GM23338 (cell line): ENCODE results near the gene SIX5. TPM values are rescaled to one million over a fixed set of nuclear protein-coding genes. Genes with fewer than 3 reads are reported as not detected.

Source experiments
- ATAC-seq: fragments of 200-7000 bp; cut with Tn5 transposase; 3 replicates; pipeline ENCODE4 v1.9.1; 2020
- DNase-seq: peaks from one replicate; pipeline ENCODE4 v3.0.0-alpha.2; 2015; ENCODE audit warnings: low spot score
- H2AFZ ChIP-seq: fragments of 200-600 bp; sonication (generic); 2 replicates; pipeline ENCODE4 v1.8.0; 2016; ENCODE audit warnings: antibody characterized with exemption, mild to moderate bottlenecking, moderate library complexity
- H3F3A ChIP-seq: fragments of 200-600 bp; sonication (generic); replicated peaks from 2 replicates; pipeline ENCODE4 v1.8.0; 2017; ENCODE audit warnings: antibody characterized with exemption, mixed run types, low read depth
- H3K27ac ChIP-seq: fragments of 200-600 bp; sonication (generic); 2 replicates; pipeline ENCODE4 v1.6.1; 2016; ENCODE audit warnings: low read depth
- H3K27me3 ChIP-seq: fragments of 200-600 bp; sonication (generic); 2 replicates; pipeline ENCODE4 v1.8.0; 2016; ENCODE audit warnings: mild to moderate bottlenecking, mixed run types, moderate library complexity; ENCODE audit not compliant: insufficient read depth
- H3K36me3 ChIP-seq: fragments of 200-600 bp; sonication (generic); 2 replicates; pipeline ENCODE4 v1.8.0; 2016; ENCODE audit warnings: mild to moderate bottlenecking; ENCODE audit not compliant: insufficient read depth
- H3K4me1 ChIP-seq: fragments of 200-600 bp; sonication (generic); 2 replicates; pipeline ENCODE4 v1.8.0; 2016; ENCODE audit warnings: mild to moderate bottlenecking, moderate library complexity; ENCODE audit not compliant: insufficient read depth
- H3K4me2 ChIP-seq: fragments of 200-600 bp; sonication (generic); 2 replicates; pipeline ENCODE4 v1.7.1; 2017; ENCODE audit warnings: mixed run types
- H3K4me3 ChIP-seq: fragments of 200-600 bp; sonication (generic); 2 replicates; pipeline ENCODE4 v1.6.1; 2016; ENCODE audit warnings: mixed run types
- H3K79me2 ChIP-seq: fragments of 200-600 bp; sonication (generic); replicated peaks from 2 replicates; pipeline ENCODE4 v1.8.0; 2017; ENCODE audit warnings: mild to moderate bottlenecking; ENCODE audit not compliant: insufficient read depth
- H3K9me2 ChIP-seq: fragments of 200-600 bp; sonication (generic); 2 replicates; pipeline ENCODE4 v1.8.0; 2017; ENCODE audit not compliant: insufficient read depth
- H4K20me1 ChIP-seq: fragments of 200-600 bp; sonication (generic); replicated peaks from 2 replicates; pipeline ENCODE4 v1.8.0; 2017; ENCODE audit warnings: mild to moderate bottlenecking; ENCODE audit not compliant: insufficient read depth
- H3K27ac Mint-ChIP-seq: 2 replicates; pipeline ENCODE4 v1.8.0; 2020; ENCODE audit warnings: inconsistent platforms, mild to moderate bottlenecking, moderate library complexity, mixed read lengths
- H3K27me3 Mint-ChIP-seq: 3 replicates; pipeline ENCODE4 v1.8.0; 2022; ENCODE audit warnings: low read depth, mild to moderate bottlenecking, moderate library complexity, mixed read lengths, inconsistent platforms; ENCODE audit not compliant: insufficient read depth, poor library complexity
- H3K36me3 Mint-ChIP-seq: 3 replicates; pipeline ENCODE4 v1.8.0; 2021; ENCODE audit warnings: low read depth, mild to moderate bottlenecking, inconsistent platforms, moderate library complexity, mixed read lengths
- H3K4me1 Mint-ChIP-seq: 3 replicates; pipeline ENCODE4 v1.8.0; 2020; ENCODE audit warnings: mild to moderate bottlenecking, inconsistent platforms, mixed read lengths
- H3K4me3 Mint-ChIP-seq: 3 replicates; pipeline ENCODE4 v1.8.0; 2021; ENCODE audit warnings: moderate library complexity, mild to moderate bottlenecking, inconsistent platforms, mixed read lengths
- H3K9me3 Mint-ChIP-seq: 3 replicates; pipeline ENCODE4 v1.8.0; 2020; ENCODE audit warnings: moderate library complexity, mild to moderate bottlenecking, inconsistent platforms, mixed read lengths
- CREB1 ChIP-seq: fragments of 250-450 bp; sonication (Bioruptor Pico); IDR thresholded peaks from 2 replicates; pipeline ENCODE4 v1.5.0; 2020; ENCODE audit warnings: low read depth, mild to moderate bottlenecking, moderate library complexity
- EZH2 ChIP-seq: fragments of 200-600 bp; sonication (generic); IDR thresholded peaks from one replicate; pipeline ENCODE4 v1.8.0; 2017; ENCODE audit warnings: antibody characterized with exemption, mild to moderate bottlenecking, low read depth; ENCODE audit not compliant: unreplicated experiment
- EZH2phosphoT487 ChIP-seq: fragments of 200-600 bp; sonication (generic); IDR thresholded peaks from one replicate; pipeline ENCODE4 v1.8.1; 2018; ENCODE audit warnings: antibody characterized with exemption; ENCODE audit not compliant: unreplicated experiment
- JUNB ChIP-seq: IDR thresholded peaks from one replicate; pipeline ENCODE4 v1.6.1; 2016; ENCODE audit warnings: antibody characterized with exemption; ENCODE audit not compliant: unreplicated experiment
- NANOG ChIP-seq: IDR thresholded peaks from 2 replicates; pipeline ENCODE4 v1.6.1; 2016; ENCODE audit warnings: antibody characterized with exemption, borderline replicate concordance
- REST ChIP-seq: IDR thresholded peaks from one replicate; pipeline ENCODE4 v1.6.1; 2018; ENCODE audit warnings: antibody characterized with exemption; ENCODE audit not compliant: unreplicated experiment
- STAT1 ChIP-seq: IDR thresholded peaks from one replicate; pipeline ENCODE4 v1.6.1; 2016; ENCODE audit warnings: antibody characterized with exemption; ENCODE audit not compliant: unreplicated experiment
- ZNF114 ChIP-seq: fragments of 250-450 bp; sonication (Bioruptor Pico); IDR thresholded peaks from 2 replicates; pipeline ENCODE4 v1.5.0; 2020; ENCODE audit warnings: mild to moderate bottlenecking, moderate library complexity
- ZNF331 ChIP-seq: fragments of 250-450 bp; sonication (Bioruptor Pico); IDR thresholded peaks from 2 replicates; pipeline ENCODE4 v1.5.0; 2020; ENCODE audit warnings: low read depth, mild to moderate bottlenecking, moderate library complexity
- ZNF462 ChIP-seq: fragments of 250-450 bp; sonication (Bioruptor Pico); IDR thresholded peaks from 2 replicates; pipeline ENCODE4 v1.5.0; 2020; ENCODE audit warnings: mild to moderate bottlenecking, moderate library complexity
- polyA plus RNA-seq: library from polyadenylated mRNA; unstranded; fragments of >200 nt; fragmentation: Nextera tagmentation; extraction: Ambion mirVana; gene quantifications from 2 replicates; pipeline ENCODE4 v1.2.1, GENCODE V29; 2016
- total RNA-seq: library from RNA; depleted of rRNA; stranded (reverse); fragments of >200 nt; shearing (Covaris generic); gene quantifications from 2 replicates; pipeline ENCODE4 v1.2.3, GENCODE V29; 2014
- TF ChIP-seq, protein P1 (sequence below): IDR thresholded peaks from 2 replicates; pipeline ENCODE4 v1.6.1; 2016; ENCODE audit warnings: antibody characterized with exemption

SIX5 gene
- total and polyA plus RNA-seq, 2 experiments from 2014 or later = 10.1 to 22.6 TPM

DNA sequence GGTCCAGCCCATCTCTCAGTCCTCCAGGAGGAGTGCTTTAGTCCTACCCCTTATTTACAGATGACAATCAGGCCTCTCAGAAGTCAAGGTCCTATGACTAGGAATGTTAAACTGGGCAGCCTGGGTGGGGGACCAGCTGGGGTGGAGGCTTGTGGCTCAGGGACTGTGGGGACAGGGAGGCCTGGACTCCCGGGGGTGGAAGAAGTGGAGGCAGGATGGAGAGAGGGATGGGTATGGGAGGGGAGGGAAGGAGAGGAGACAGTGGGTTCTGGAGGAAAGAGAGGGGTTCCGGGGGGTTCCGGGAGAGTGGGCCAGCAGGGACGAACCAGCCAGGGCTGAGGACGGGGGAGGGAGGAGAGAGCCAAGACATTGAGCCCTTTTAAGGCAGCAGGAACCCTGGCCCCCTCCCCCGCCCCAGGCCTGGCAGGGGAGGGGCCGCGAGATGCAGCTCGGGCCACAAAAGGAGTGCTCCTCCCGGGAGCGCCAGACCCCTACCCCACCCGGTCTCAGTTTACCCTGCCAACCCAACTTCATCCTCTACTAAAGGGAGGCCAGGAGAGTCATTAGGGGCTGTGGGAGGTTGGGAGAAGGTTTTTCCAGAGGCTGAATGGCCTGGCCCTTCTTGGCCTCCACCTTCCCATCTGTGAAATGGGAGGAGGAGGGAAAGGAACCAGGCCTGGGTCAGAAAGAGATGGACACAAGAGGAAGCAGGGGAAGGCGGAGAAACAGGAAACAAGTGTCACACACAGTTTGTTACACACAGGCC is 11.6 kb upstream of the SIX5 start:
- Histone ChIP-seq H3K4me3 (peak overlapping the region; percentile 70; the same call in 1 of the 2 replicates), H3K4me2 (peak overlapping the region; percentile 88), H2AFZ (no peak overlapping the region), H3K79me2 (no peaks in the 10 kb centered on the region), H3K27ac (no peak overlapping the region), H4K20me1 (peaks cover 7% of the 10 kb centered on the region), H3K9me2 (no peaks in the 10 kb centered on the region), H3K36me3 (no peaks in the 10 kb centered on the region), H3K27me3 (peaks cover 8% of the 10 kb centered on the region), H3K4me1 (peaks cover 33% of the 10 kb centered on the region), H3F3A (peaks cover 12% of the 10 kb centered on the region; the same call in 1 of the 2 replicates)
- peaks cover 28% of the 10 kb centered on the region for H3K36me3 Mint-ChIP-seq
- TF ChIP-seq ZNF331 (CRISPR knock-in tag) (no peak), ZNF114 (CRISPR knock-in tag) (no peak), EZH2phosphoT487 (no peak)
- H3K4me3 Mint-ChIP-seq = no peak overlapping the region; the same call in 2 of the 3 replicates
- no peak for ATAC-seq
- H3K9me3 Mint-ChIP-seq = no peaks in the 10 kb centered on the region
- H3K27me3 Mint-ChIP-seq = peaks cover 38% of the 10 kb centered on the region
- no peak overlapping the region for H3K27ac Mint-ChIP-seq
- no peak for DNase-seq
- H3K4me1 Mint-ChIP-seq = peaks cover 35% of the 10 kb centered on the region

- Histone ChIP-seq H3K36me3 (no peaks in the 10 kb centered on the region), H4K20me1 (peaks cover 7% of the 10 kb centered on the region), H3K4me3 (peak overlapping the region; percentile 70), H3K9me2 (no peaks in the 10 kb centered on the region), H2AFZ (no peak overlapping the region), H3K4me2 (peak overlapping the region; percentile 88), H3K27ac (no peak overlapping the region), H3K79me2 (no peaks in the 10 kb centered on the region), H3K27me3 (peaks cover 8% of the 10 kb centered on the region), H3K4me1 (peaks cover 33% of the 10 kb centered on the region), H3F3A (peaks cover 14% of the 10 kb centered on the region; the same call in 1 of the 2 replicates)
- Mint-ChIP-seq H3K36me3 (peaks cover 28% of the 10 kb centered on the region), H3K9me3 (no peaks in the 10 kb centered on the region), H3K27ac (no peak overlapping the region), H3K4me3 (peak overlapping the region; percentile 68), H3K4me1 (peaks cover 35% of the 10 kb centered on the region), H3K27me3 (peaks cover 38% of the 10 kb centered on the region)
- DNase-seq = no peak
- ATAC-seq = peak; percentile 4
- TF ChIP-seq EZH2 (no peak), CREB1 (no peak), NANOG (no peak), ZNF462 (no peak), JUNB (no peak), REST (no peak), EZH2phosphoT487 (no peak), STAT1 (no peak), ZNF331 (CRISPR knock-in tag) (no peak)
- TF ChIP-seq, protein P1, sequence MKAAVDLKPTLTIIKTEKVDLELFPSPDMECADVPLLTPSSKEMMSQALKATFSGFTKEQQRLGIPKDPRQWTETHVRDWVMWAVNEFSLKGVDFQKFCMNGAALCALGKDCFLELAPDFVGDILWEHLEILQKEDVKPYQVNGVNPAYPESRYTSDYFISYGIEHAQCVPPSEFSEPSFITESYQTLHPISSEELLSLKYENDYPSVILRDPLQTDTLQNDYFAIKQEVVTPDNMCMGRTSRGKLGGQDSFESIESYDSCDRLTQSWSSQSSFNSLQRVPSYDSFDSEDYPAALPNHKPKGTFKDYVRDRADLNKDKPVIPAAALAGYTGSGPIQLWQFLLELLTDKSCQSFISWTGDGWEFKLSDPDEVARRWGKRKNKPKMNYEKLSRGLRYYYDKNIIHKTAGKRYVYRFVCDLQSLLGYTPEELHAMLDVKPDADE = no peak
Observed at GRCh38 chr19:45780146-45780447, 11.0 kb upstream of the SIX5 start.
